HepG2 (cell line): ENCODE measurements around the gene TMEM223. TPM values are rescaled to one million over a fixed set of nuclear protein-coding genes. Genes with fewer than 3 reads are reported as not detected.

ENCODE experiments used
- HCFC1 ChIP-seq: fragments of 150-350 bp; IDR thresholded peaks from 2 replicates; pipeline ENCODE4 v1.6.1; 2014; ENCODE audit warnings: low read depth, low read length
- HDAC1 ChIP-seq: sonication (generic); formaldehyde crosslinking; IDR thresholded peaks from 2 replicates; pipeline ENCODE4 v1.5.1; 2020; ENCODE audit warnings: mild to moderate bottlenecking, missing genetic modification reagents
- HHEX ChIP-seq: IDR thresholded peaks from 2 replicates; pipeline ENCODE4 v1.6.1; 2016; ENCODE audit warnings: control low read depth
- HNF4A ChIP-seq: sonication (generic); formaldehyde crosslinking; IDR thresholded peaks from 2 replicates; pipeline ENCODE4 v1.4.0; 2020; ENCODE audit warnings: missing genetic modification reagents
- KAT8 ChIP-seq: IDR thresholded peaks from 2 replicates; pipeline ENCODE4 v1.6.1; 2016; ENCODE audit warnings: missing genetic modification reagents, missing compliant biosample characterization
- KDM6A ChIP-seq: IDR thresholded peaks from 2 replicates; pipeline ENCODE4 v1.6.1; 2016; ENCODE audit warnings: low read depth
- NFKB2 ChIP-seq: sonication (generic); formaldehyde crosslinking; IDR thresholded peaks from 2 replicates; pipeline ENCODE4 v1.4.0; 2020; ENCODE audit warnings: missing genetic modification reagents, borderline replicate concordance
- PBX2 ChIP-seq: IDR thresholded peaks from 2 replicates; pipeline ENCODE4 v1.6.1; 2016; ENCODE audit warnings: control low read depth
- SP4 ChIP-seq: sonication (generic); formaldehyde crosslinking; IDR thresholded peaks from 2 replicates; pipeline ENCODE4 v1.8.1; 2023; ENCODE audit warnings: mild to moderate bottlenecking, missing genetic modification reagents
- UBTF ChIP-seq: sonication (generic); formaldehyde crosslinking; IDR thresholded peaks from 2 replicates; pipeline ENCODE4 v1.4.0; 2020; ENCODE audit warnings: mild to moderate bottlenecking, missing genetic modification reagents
- ZFP36L1 ChIP-seq: sonication (generic); formaldehyde crosslinking; IDR thresholded peaks from 2 replicates; pipeline ENCODE4 v1.8.0; 2022; ENCODE audit warnings: mild to moderate bottlenecking, missing genetic modification reagents, moderate library complexity
- ZFY ChIP-seq: sonication (generic); formaldehyde crosslinking; IDR thresholded peaks from 2 replicates; pipeline ENCODE4 v1.4.0; 2020; ENCODE audit warnings: missing genetic modification reagents
- ZNF609 ChIP-seq: sonication (generic); formaldehyde crosslinking; IDR thresholded peaks from 2 replicates; pipeline ENCODE4 v1.4.0; 2020; ENCODE audit warnings: mild to moderate bottlenecking, missing genetic modification reagents, borderline replicate concordance
- polyA plus RNA-seq, 8 experiments: library from polyadenylated mRNA; depleted of rRNA in 3 of 8; stranded (reverse) in 7 of 8; unstranded in 1 of 8; fragments of >200 nt; fragmentation: Illumina TruSeq in 4 of 8; extraction: Trizol in 4 of 8; gene quantifications; 2 replicates each; pipeline versions ENCODE4 v1.2.1 to v1.2.3, GENCODE V29; 2011 to 2016; ENCODE audit warnings: low read depth in 4 of 8, missing spikeins in 1 of 8, mixed read lengths in 1 of 8; ENCODE audit not compliant: insufficient read depth in 1 of 8
- total RNA-seq, 5 experiments: library from RNA; depleted of rRNA; stranded (reverse); fragments of >200 nt; fragmentation: Illumina TruSeq; extraction: Trizol; gene quantifications; 2 replicates each; pipeline ENCODE4 v1.2.3, GENCODE V29; 2016; ENCODE audit warnings: low read depth in 1 of 5
- TF ChIP-seq, protein P1 (sequence below): sonication (generic); formaldehyde crosslinking; IDR thresholded peaks from 2 replicates; pipeline ENCODE4 v1.4.0; 2020; ENCODE audit warnings: missing genetic modification reagents, borderline replicate concordance
- TF ChIP-seq, protein P2 (sequence below): sonication (generic); formaldehyde crosslinking; IDR thresholded peaks from 2 replicates; pipeline ENCODE4 v1.5.1; 2020; ENCODE audit warnings: mild to moderate bottlenecking, missing genetic modification reagents, moderate library complexity

TMEM223 gene
- total and polyA plus RNA-seq, 2 of the 13 experiments (the other 11 are each of a cell fraction or from before 2014, with no cell fraction given): 19.5 to 24.9 TPM

DNA sequence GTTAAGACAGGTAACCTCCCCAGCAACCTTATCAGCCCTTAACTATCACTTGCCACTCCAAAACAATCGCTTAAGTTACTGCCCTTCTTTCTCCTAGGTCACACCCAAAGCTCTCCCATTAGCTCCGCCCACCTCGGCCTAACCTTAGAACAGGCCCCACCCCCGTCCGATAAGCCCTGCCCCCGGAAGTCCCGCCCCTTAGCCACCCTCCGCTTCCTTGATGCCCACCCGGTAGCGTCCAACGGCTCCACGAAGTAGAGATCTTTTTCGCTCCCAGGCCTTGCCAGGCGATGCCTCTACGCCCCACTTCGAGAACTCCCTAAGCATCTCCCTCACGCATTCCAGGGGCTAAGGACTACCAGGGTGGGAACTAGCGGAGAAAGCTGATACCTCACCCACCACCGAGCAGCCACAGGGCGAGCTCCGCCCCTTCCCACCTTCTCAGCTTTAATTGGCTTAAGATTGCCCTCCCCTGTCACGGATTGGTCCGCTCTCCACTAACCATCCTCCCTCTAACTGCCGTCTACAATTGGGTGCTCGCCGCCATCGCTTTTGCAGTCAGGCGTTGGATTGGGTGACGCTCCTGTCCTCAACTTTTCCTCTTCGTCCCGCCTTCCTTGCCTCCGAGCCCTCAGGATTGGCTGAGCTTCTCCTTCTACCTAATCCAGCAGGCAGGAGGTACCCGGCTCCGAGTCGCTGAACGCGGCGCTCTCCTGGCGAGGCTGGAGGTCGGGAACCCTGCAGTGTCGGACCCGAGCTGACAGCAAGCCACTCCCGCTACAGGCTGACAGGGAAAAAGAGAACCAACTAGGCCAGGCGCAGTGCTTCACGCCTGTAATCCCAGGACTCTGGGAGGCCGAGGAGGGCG is 37.8 kb downstream of the TMEM223 start, which contains the start of gene ZBTB3 (continued):
- TF ChIP-seq PBX2 (CRISPR knock-in tag) (peak; percentile 88), KDM6A (no peak), UBTF (CRISPR knock-in tag) (peak; percentile 86), HDAC1 (CRISPR knock-in tag) (no peak), ZFY (CRISPR knock-in tag) (peak; percentile 60), ZNF609 (CRISPR knock-in tag) (no peak), NFKB2 (CRISPR knock-in tag) (peak; percentile 53; the same call in 1 of the 2 replicates), HCFC1 (0 out of 2 replicates have a peak, but pooled peaks have one; percentile 27), KAT8 (CRISPR knock-in tag) (peak; percentile 80), HNF4A (no peak), HHEX (CRISPR knock-in tag) (no peak), ZFP36L1 (CRISPR knock-in tag) (no peak; the same call in 1 of the 2 replicates), SP4 (CRISPR knock-in tag) (peak; percentile 98)
- TF ChIP-seq, protein P1, sequence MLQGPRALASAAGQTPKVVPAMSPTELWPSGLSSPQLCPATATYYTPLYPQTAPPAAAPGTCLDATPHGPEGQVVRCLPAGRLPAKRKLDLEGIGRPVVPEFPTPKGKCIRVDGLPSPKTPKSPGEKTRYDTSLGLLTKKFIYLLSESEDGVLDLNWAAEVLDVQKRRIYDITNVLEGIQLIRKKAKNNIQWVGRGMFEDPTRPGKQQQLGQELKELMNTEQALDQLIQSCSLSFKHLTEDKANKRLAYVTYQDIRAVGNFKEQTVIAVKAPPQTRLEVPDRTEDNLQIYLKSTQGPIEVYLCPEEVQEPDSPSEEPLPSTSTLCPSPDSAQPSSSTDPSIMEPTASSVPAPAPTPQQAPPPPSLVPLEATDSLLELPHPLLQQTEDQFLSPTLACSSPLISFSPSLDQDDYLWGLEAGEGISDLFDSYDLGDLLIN (CRISPR knock-in tag): no peak
- TF ChIP-seq, protein P2, sequence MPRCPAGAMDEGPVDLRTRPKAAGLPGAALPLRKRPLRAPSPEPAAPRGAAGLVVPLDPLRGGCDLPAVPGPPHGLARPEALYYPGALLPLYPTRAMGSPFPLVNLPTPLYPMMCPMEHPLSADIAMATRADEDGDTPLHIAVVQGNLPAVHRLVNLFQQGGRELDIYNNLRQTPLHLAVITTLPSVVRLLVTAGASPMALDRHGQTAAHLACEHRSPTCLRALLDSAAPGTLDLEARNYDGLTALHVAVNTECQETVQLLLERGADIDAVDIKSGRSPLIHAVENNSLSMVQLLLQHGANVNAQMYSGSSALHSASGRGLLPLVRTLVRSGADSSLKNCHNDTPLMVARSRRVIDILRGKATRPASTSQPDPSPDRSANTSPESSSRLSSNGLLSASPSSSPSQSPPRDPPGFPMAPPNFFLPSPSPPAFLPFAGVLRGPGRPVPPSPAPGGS (CRISPR knock-in tag): peak; percentile 67; the same call in 1 of the 2 replicates
